Endothelial cell (in vitro differentiated cells): ENCODE data around the gene DCAF12. TPM values are rescaled to one million over a fixed set of nuclear protein-coding genes. Genes with fewer than 3 reads are reported as not detected.
A peak's percentile ranks its signal among the peaks of the same experiment; 100 is the strongest.

ENCODE experiments used
- DNase-seq: peaks from one replicate; pipeline ENCODE4 v3.0.0; 2021; ENCODE audit warnings: low spot score
- H3K27ac Mint-ChIP-seq: one replicate; pipeline ENCODE4 v1.8.0; 2021; ENCODE audit warnings: mixed read lengths, inconsistent platforms; ENCODE audit not compliant: unreplicated experiment
- H3K27me3 Mint-ChIP-seq: one replicate; pipeline ENCODE4 v1.8.0; 2021; ENCODE audit warnings: mild to moderate bottlenecking, moderate library complexity, mixed read lengths, inconsistent platforms; ENCODE audit not compliant: unreplicated experiment
- H3K36me3 Mint-ChIP-seq: one replicate; pipeline ENCODE4 v1.8.0; 2021; ENCODE audit warnings: mild to moderate bottlenecking, low read depth, mixed read lengths, inconsistent platforms; ENCODE audit not compliant: unreplicated experiment
- H3K4me1 Mint-ChIP-seq: one replicate; pipeline ENCODE4 v1.8.0; 2021; ENCODE audit warnings: mild to moderate bottlenecking, mixed read lengths, inconsistent platforms; ENCODE audit not compliant: unreplicated experiment
- H3K4me3 Mint-ChIP-seq: one replicate; pipeline ENCODE4 v1.8.0; 2021; ENCODE audit warnings: mild to moderate bottlenecking, mixed read lengths, inconsistent platforms; ENCODE audit not compliant: unreplicated experiment
- H3K9me3 Mint-ChIP-seq: one replicate; pipeline ENCODE4 v1.8.0; 2021; ENCODE audit warnings: mixed read lengths, inconsistent platforms; ENCODE audit not compliant: unreplicated experiment
- CTCF ChIP-seq: fragments of 200-600 bp; sonication (generic); IDR thresholded peaks from one replicate; pipeline ENCODE4 v1.5.0; 2021; ENCODE audit warnings: antibody characterized with exemption; ENCODE audit not compliant: unreplicated experiment
- total RNA-seq: library from RNA; stranded (reverse); fragmentation: NEBNext Ultra II Directional; extraction: Animal tissue kit (Norgen Biotek cat#: 25700); gene quantifications from one replicate; pipeline ENCODE4 v1.2.1, GENCODE V29; 2021; ENCODE audit not compliant: unreplicated experiment

The DCAF12 gene
- total RNA-seq, 1 donor from 2014 or later = 47.3 TPM

- TF ChIP-seq CTCF = no peak
- DNase-seq = no peak
- Mint-ChIP-seq H3K27ac (peak overlapping the region; percentile 14), H3K27me3 (no peaks in the 10 kb centered on the region), H3K4me3 (no peak overlapping the region), H3K36me3 (peaks cover 5% of the 10 kb centered on the region), H3K4me1 (peaks cover 3% of the 10 kb centered on the region), H3K9me3 (no peaks in the 10 kb centered on the region)
Measured at GRCh38 chr9:34036625-34037024, 89.9 kb downstream of the DCAF12 start.

Other genes with a start within 250 kb of the DCAF12 start
- 87.7 TPM for gene UBAP2, start 77.8 kb downstream of the DCAF12 start, total RNA-seq
- 32.5 TPM for gene UBAP1, start 52.3 kb upstream of the DCAF12 start, total RNA-seq
- gene KIF24, start 202.6 kb upstream of the DCAF12 start, total RNA-seq = 2.2 TPM
- gene NUDT2, start 202.9 kb upstream of the DCAF12 start, total RNA-seq = 16.8 TPM